ENCODE results near the gene HOXD4. TPM values are rescaled to one million over a fixed set of nuclear protein-coding genes. Genes with fewer than 3 reads are reported as not detected.

The HOXD4 gene
- total RNA-seq, 1 donor from 2014 or later: not detected

GRCh38 chr2:176193048-176193447 is 41.7 kb downstream of the HOXD4 start:
- H3K4me1 Mint-ChIP-seq (ENCODE audit: low read depth, unreplicated experiment): no peaks in the 10 kb centered on the region
- H3K36me3 Mint-ChIP-seq (ENCODE audit: unreplicated experiment): no peaks in the 10 kb centered on the region
- no peak for DNase-seq
- no peaks in the 10 kb centered on the region for H3K9me3 Mint-ChIP-seq (ENCODE audit: unreplicated experiment)
- H3K27ac Mint-ChIP-seq (ENCODE audit: unreplicated experiment): no peak overlapping the region
- H3K4me3 Mint-ChIP-seq (ENCODE audit: unreplicated experiment): no peak overlapping the region
- peaks cover 9% of the 10 kb centered on the region for H3K27me3 Mint-ChIP-seq (ENCODE audit: unreplicated experiment)
- TF ChIP-seq CTCF (IDR thresholded peaks at IDR 0.05; ENCODE audit: partially characterized antibody, unreplicated experiment): no peak

GRCh38 chr2:176199902-176200301 is 48.6 kb downstream of the HOXD4 start:
- DNase-seq: no peak
- H3K27ac Mint-ChIP-seq (ENCODE audit: unreplicated experiment): no peak overlapping the region

GRCh38 chr2:176200971-176201370 is 49.6 kb downstream of the HOXD4 start:
- Mint-ChIP-seq H3K9me3 (ENCODE audit: unreplicated experiment) (no peaks in the 10 kb centered on the region), H3K36me3 (ENCODE audit: unreplicated experiment) (no peaks in the 10 kb centered on the region), H3K4me3 (ENCODE audit: unreplicated experiment) (no peak overlapping the region), H3K4me1 (ENCODE audit: low read depth, unreplicated experiment) (no peaks in the 10 kb centered on the region), H3K27me3 (ENCODE audit: unreplicated experiment) (peaks cover 2% of the 10 kb centered on the region), H3K27ac (ENCODE audit: unreplicated experiment) (no peak overlapping the region)
- DNase-seq: no peak
- no peak for TF ChIP-seq CTCF (IDR thresholded peaks at IDR 0.05; ENCODE audit: partially characterized antibody, unreplicated experiment)

More at GRCh38 chr2:176199902-176200301, 48.6 kb downstream of the HOXD4 start:
- Mint-ChIP-seq H3K36me3 (ENCODE audit: unreplicated experiment) (no peaks in the 10 kb centered on the region), H3K4me1 (ENCODE audit: low read depth, unreplicated experiment) (no peaks in the 10 kb centered on the region), H3K27me3 (ENCODE audit: unreplicated experiment) (peaks cover 2% of the 10 kb centered on the region), H3K4me3 (ENCODE audit: unreplicated experiment) (no peak overlapping the region), H3K9me3 (ENCODE audit: unreplicated experiment) (no peaks in the 10 kb centered on the region)
- no peak for TF ChIP-seq CTCF (IDR thresholded peaks at IDR 0.05; ENCODE audit: partially characterized antibody, unreplicated experiment)

- Mint-ChIP-seq H3K4me1 (ENCODE audit: low read depth, unreplicated experiment) (no peaks in the 10 kb centered on the region), H3K36me3 (ENCODE audit: unreplicated experiment) (no peaks in the 10 kb centered on the region), H3K4me3 (ENCODE audit: unreplicated experiment) (no peak overlapping the region), H3K9me3 (ENCODE audit: unreplicated experiment) (no peaks in the 10 kb centered on the region), H3K27me3 (ENCODE audit: unreplicated experiment) (no peaks in the 10 kb centered on the region), H3K27ac (ENCODE audit: unreplicated experiment) (no peak overlapping the region)
- no peak for DNase-seq
- TF ChIP-seq CTCF (IDR thresholded peaks at IDR 0.05; ENCODE audit: partially characterized antibody, unreplicated experiment): no peak
Observed at GRCh38 chr2:176202491-176202890, 51.1 kb downstream of the HOXD4 start.

Small RNA genes within 50 kb of the gene (microRNA-seq; reads per million reads assigned to microRNA genes)
- 25.5 reads per million, percentile 61 among the genes with 10 or more reads in this experiment for gene MIR10B (ENCODE audit: unreplicated experiment)

Other genes starting within 250 kb of the HOXD4 start
- gene LNPK, start 149.3 kb upstream of the HOXD4 start, total RNA-seq (ENCODE audit: unreplicated experiment): 78.2 TPM
- 0.76 TPM for gene EVX2, start 67.6 kb upstream of the HOXD4 start, total RNA-seq (ENCODE audit: unreplicated experiment)
- 0.17 TPM for gene HOXD13, start 58.8 kb upstream of the HOXD4 start, total RNA-seq (ENCODE audit: unreplicated experiment)
- not detected for gene HOXD12, start 51.8 kb upstream of the HOXD4 start, total RNA-seq (ENCODE audit: unreplicated experiment)
- gene HOXD11, start 44.3 kb upstream of the HOXD4 start, total RNA-seq (ENCODE audit: unreplicated experiment): not detected
- gene HOXD10, start 34.8 kb upstream of the HOXD4 start, total RNA-seq (ENCODE audit: unreplicated experiment): not detected
- gene HOXD9, start 28.8 kb upstream of the HOXD4 start, total RNA-seq (ENCODE audit: unreplicated experiment): 0.44 TPM
- 0.27 TPM for gene HOXD8, start 21.8 kb upstream of the HOXD4 start, total RNA-seq (ENCODE audit: unreplicated experiment)
- not detected for gene HOXD3, start 5.8 kb downstream of the HOXD4 start, total RNA-seq (ENCODE audit: unreplicated experiment)
- gene HOXD1, start 37.1 kb downstream of the HOXD4 start, total RNA-seq (ENCODE audit: unreplicated experiment): not detected
- 35.7 TPM for gene MTX2, start 117.9 kb downstream of the HOXD4 start, total RNA-seq (ENCODE audit: unreplicated experiment)

Data from glutamatergic neuron (in vitro differentiated cells).